Upper lobe of left lung (tissue), 4 donors: ENCODE data around the gene PALMD.

ENCODE experiments used
- CTCF ChIP-seq, 6 experiments: fragments of 450-650 bp in 4 of 6; fragments of 200-600 bp in 2 of 6; sonication (generic) in 2 of 6; IDR thresholded peaks; one replicate each; pipeline ENCODE4 v1.5.1; 2016 to 2019; ENCODE audit warnings: antibody characterized with exemption in 6 of 6
- EP300 ChIP-seq, 4 donors: sonication (generic); formaldehyde crosslinking; IDR thresholded peaks; one replicate each; pipeline ENCODE4 v1.5.1; 2017; ENCODE audit warnings: antibody characterized with exemption in 4 of 4, control low read depth in 2 of 4
- POLR2A ChIP-seq, 4 donors: fragments of 450-650 bp; IDR thresholded peaks; one replicate each; pipeline ENCODE4 v1.5.1; 2016 to 2017; ENCODE audit warnings: antibody characterized with exemption in 4 of 4, mild to moderate bottlenecking in 2 of 4

- peak; percentile 72 to 86 (median 79) for TF ChIP-seq CTCF (IDR thresholded peaks at IDR 0.05)
- no peak for TF ChIP-seq POLR2A (IDR thresholded peaks at IDR 0.05)
- TF ChIP-seq EP300 (IDR thresholded peaks at IDR 0.05): no peak
These were observed 61.7 kb downstream of the PALMD start for GRCh38 chr1:99707535-99708142.
